ENCODE measurements around the gene ABHD15.

Gene ABHD15

GRCh38 chr17:29549177-29549923, 17.5 kb downstream of the ABHD15 start:
- H3F3A ChIP-seq (ENCODE audit: insufficient read depth, low read length), result no peaks in the 10 kb centered on the region

GRCh38 chr17:29546830-29547229, 20.0 kb downstream of the ABHD15 start:
- TF ChIP-seq EZH2 (IDR thresholded peaks at IDR 0.05; ENCODE audit: borderline replicate concordance, low read length) (no peak), CTCF (IDR thresholded peaks at IDR 0.05; ENCODE audit: low read length) (no peak)

More at GRCh38 chr17:29549177-29549923, 17.5 kb downstream of the ABHD15 start:
- Histone ChIP-seq H3K36me3 (ENCODE audit: insufficient read depth, low read length) (peaks cover 7% of the 10 kb centered on the region; the same call in 1 of the 2 replicates), H2AFZ (ENCODE audit: low read length) (no peak overlapping the region), H4K20me1 (ENCODE audit: insufficient read depth, low read length) (no peaks in the 10 kb centered on the region), H3K4me3 (ENCODE audit: low read depth, low read length, poor library complexity, severe bottlenecking) (no peak overlapping the region), H3K79me2 (ENCODE audit: insufficient read depth, low read length) (no peaks in the 10 kb centered on the region), H3K27ac (ENCODE audit: low read depth, low read length, poor library complexity, severe bottlenecking) (no peak overlapping the region), H3K9me3 (ENCODE audit: low read length) (no peaks in the 10 kb centered on the region), H3K9me2 (ENCODE audit: low read depth, low read length) (no peaks in the 10 kb centered on the region), H3K4me2 (ENCODE audit: low read length) (no peak overlapping the region), H3K27me3 (ENCODE audit: insufficient read depth, low read length) (no peaks in the 10 kb centered on the region), H3K9ac (ENCODE audit: low read length) (no peak overlapping the region), H3K4me1 (ENCODE audit: insufficient read depth, low read length, severe bottlenecking) (no peaks in the 10 kb centered on the region)
- TF ChIP-seq CTCF (IDR thresholded peaks at IDR 0.05; ENCODE audit: low read length) (no peak), EZH2 (IDR thresholded peaks at IDR 0.05; ENCODE audit: borderline replicate concordance, low read length) (no peak)

DNA sequence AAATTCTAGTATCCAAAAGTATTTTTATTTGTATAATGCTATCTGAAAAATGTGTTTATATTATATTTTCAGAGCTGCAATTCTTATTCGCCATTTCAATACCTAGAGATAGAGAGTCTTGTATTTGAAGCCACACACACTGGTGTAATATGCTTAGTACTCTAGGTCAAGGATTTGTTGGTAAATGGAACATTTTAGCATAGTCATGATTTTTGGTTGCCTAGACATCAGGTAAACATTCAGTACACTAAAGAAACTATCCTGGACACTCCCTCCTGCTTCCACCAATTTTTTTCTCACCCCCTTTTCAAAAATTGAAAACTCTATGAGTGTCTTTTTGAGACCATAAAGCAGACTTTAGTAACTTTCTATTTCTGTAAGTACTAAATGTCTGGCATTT, 20.8 kb downstream of the ABHD15 start:
- Histone ChIP-seq H3K27ac (ENCODE audit: low read depth, low read length, poor library complexity, severe bottlenecking) (no peak overlapping the region), H3K36me3 (ENCODE audit: insufficient read depth, low read length) (peaks cover 27% of the 10 kb centered on the region), H3K27me3 (ENCODE audit: insufficient read depth, low read length) (no peaks in the 10 kb centered on the region), H4K20me1 (ENCODE audit: insufficient read depth, low read length) (no peaks in the 10 kb centered on the region), H3K79me2 (ENCODE audit: insufficient read depth, low read length) (no peaks in the 10 kb centered on the region), H3K4me1 (ENCODE audit: insufficient read depth, low read length, severe bottlenecking) (no peaks in the 10 kb centered on the region), H3K4me2 (ENCODE audit: low read length) (no peak overlapping the region), H2AFZ (ENCODE audit: low read length) (no peak overlapping the region), H3K9me2 (ENCODE audit: low read depth, low read length) (no peaks in the 10 kb centered on the region), H3K4me3 (ENCODE audit: low read depth, low read length, poor library complexity, severe bottlenecking) (no peak overlapping the region), H3K9me3 (ENCODE audit: low read length) (no peaks in the 10 kb centered on the region), H3K9ac (ENCODE audit: low read length) (no peak overlapping the region), H3F3A (ENCODE audit: insufficient read depth, low read length) (no peaks in the 10 kb centered on the region)
- TF ChIP-seq CTCF (IDR thresholded peaks at IDR 0.05; ENCODE audit: low read length) (no peak), EZH2 (IDR thresholded peaks at IDR 0.05; ENCODE audit: borderline replicate concordance, low read length) (no peak)

More at GRCh38 chr17:29546830-29547229, 20.0 kb downstream of the ABHD15 start:
- Histone ChIP-seq H3K27me3 (ENCODE audit: insufficient read depth, low read length) (no peaks in the 10 kb centered on the region), H3K36me3 (ENCODE audit: insufficient read depth, low read length) (peaks cover 27% of the 10 kb centered on the region), H4K20me1 (ENCODE audit: insufficient read depth, low read length) (no peaks in the 10 kb centered on the region), H3K27ac (ENCODE audit: low read depth, low read length, poor library complexity, severe bottlenecking) (no peak overlapping the region), H3F3A (ENCODE audit: insufficient read depth, low read length) (no peaks in the 10 kb centered on the region), H3K79me2 (ENCODE audit: insufficient read depth, low read length) (no peaks in the 10 kb centered on the region), H3K9me2 (ENCODE audit: low read depth, low read length) (no peaks in the 10 kb centered on the region), H3K4me3 (ENCODE audit: low read depth, low read length, poor library complexity, severe bottlenecking) (no peak overlapping the region), H3K4me2 (ENCODE audit: low read length) (no peak overlapping the region), H3K4me1 (ENCODE audit: insufficient read depth, low read length, severe bottlenecking) (no peaks in the 10 kb centered on the region), H3K9me3 (ENCODE audit: low read length) (no peaks in the 10 kb centered on the region), H2AFZ (ENCODE audit: low read length) (no peak overlapping the region), H3K9ac (ENCODE audit: low read length) (no peak overlapping the region)
